Iris pigment epithelial cell (primary cell): ENCODE measurements around the gene SLC30A2.

ENCODE experiments used
- DNase-seq: peaks from one replicate; pipeline ENCODE4 v3.0.0-alpha.2; 2011; ENCODE audit warnings: low read depth

Gene SLC30A2

DNA sequence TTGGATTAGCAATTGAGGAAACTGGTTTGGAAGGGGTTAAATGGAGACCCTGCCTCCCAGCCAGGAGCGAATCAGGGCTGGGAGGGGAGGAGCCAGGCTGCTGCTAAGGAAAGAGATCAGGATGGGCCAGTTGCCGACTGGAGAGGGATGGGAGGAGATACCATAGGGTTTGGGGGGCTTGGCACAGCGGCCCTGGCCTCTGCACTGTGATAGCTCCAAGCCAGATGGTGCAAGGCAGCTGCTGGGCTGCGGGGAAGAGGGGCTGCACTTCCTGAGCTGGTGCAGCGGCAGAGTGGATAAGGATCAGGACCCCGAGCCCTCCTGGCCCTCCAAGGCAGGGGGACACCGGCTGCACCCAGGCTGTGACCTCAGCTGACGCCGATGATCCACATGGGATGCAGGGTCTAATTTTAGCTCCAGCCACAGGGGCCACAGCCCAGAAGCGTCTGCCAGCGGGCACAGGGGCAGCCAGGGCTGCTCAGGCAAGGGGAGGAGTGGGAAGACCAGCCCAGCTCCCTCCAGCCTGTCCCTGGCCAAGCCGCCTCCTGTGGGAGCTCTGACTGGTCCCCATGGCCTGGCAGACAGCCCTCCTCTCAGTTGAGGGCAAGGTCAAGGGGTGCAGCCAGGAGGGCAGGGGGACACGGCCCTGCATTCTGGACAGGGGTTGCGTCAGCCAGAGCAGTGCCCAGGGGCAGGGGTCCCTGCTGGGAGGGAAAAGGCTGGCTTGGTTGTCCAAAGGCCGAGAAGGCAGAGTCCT lies 24.1 kb downstream of the SLC30A2 start, which contains the start of gene EXTL1:
TSS of gene EXTL1 (plus strand) at position 129 of the 757 bp plus-strand sequence. CDS start 872 bp downstream, outside the sequence.
- peak; percentile 47 for DNase-seq

DNA sequence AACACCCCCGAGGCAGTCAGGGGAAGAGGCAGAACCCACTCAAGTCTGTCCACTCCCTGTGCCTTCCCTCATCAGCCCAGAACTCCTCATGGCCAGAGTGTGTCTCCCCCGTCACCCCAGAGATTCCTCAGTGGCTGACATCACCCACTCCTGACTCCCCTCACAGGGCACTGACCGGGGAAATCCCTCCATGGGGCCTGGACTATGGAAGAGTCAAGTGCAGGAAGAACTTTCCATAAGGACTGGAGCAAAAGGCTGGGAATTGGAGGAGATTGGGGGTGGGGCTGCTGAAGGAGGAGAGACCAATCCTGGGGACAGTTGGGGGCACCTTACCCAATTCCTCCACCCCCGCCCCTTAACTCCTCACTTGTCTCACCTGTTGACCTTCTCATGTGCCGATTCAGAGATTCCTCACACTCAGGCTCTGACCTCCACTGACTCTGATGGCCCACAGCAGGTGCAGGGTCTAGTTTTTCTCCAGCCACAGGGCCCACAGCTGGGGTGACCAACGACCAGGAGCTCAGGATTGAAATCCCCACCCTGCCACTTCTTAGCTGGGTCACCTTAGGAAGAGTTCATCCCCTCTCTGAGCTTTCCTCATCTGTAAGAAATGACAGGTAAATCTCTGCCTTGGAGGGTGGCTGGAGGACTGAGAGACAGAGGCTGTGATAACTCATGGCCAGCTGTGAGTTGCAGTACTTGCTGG lies 24.8 kb downstream of the SLC30A2 start:
- DNase-seq: no peak

DNA sequence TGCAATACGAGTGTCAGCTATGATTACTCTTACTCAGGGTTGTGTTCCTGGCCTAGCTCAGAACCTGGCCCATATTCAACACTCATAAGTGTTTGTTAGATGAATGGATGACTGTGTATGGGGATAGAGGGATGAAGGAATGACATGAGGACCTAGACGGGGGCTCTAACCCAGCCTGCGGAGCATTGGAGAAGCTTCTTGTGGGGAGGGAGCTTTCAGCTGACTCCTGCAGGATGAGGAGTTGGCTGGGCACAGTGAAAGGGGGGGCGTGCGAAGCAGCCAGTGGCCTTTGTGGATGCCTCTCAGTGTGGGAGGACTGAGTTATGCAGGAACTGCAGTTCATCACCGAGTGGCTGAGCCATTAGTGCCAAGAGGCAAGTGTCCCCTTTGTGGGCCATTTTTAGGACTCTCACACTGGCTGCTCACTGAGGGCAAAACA lies 25.6 kb downstream of the SLC30A2 start:
- peak; percentile 53 for DNase-seq

DNA sequence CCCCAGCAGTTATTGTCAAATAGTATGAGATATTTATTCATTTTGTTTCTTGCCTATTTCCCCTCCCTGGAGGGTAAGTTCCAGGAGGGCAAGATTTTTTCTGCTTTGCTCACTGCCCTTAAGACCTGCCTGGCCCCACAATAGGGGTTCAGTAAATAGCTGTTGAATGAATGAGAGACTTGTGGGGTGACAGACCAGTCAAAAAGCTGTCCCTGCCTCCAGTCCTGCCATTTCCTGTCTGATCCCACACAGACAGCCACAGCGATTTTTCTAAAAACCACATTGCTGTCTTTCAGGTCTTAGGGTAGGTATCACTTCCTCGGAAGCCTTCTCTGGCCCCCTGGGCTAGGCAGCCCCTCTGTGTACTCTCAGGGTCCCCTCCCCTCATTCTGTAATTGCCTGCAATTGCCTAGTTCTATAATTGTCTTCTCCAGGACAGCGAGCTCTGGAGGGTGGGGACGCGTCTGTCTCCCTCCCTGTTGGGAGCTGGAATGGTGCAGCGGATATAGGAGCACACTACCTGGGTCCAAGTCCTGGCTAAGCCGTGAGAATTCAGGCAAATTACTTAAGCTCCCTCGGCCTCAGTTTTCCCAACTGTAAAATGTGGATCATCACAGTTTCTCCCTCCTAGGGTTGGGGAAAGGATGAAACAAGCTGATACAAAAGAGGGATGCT lies 26.1 kb downstream of the SLC30A2 start:
- peak; percentile 58 for DNase-seq

DNA sequence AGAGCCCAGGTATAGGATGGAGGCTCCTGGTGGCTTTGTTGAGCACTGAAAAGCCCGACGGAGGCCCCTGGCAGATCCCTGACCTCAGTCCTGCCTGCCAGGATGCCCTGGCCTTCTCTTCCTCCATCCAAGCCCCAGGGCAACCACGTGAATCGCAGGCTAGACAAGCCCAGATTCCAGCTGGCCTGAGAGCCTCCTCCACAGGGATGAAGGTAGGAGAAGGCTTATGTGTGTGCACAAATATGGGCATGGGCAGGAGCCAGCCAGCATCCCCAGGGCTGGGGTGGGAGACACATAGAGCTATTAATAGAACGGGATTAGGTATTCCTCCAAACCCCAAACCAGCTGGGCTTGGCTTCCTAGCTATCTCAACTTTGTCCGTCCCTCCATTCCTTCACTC lies 28.3 kb downstream of the SLC30A2 start:
- no peak for DNase-seq

DNA sequence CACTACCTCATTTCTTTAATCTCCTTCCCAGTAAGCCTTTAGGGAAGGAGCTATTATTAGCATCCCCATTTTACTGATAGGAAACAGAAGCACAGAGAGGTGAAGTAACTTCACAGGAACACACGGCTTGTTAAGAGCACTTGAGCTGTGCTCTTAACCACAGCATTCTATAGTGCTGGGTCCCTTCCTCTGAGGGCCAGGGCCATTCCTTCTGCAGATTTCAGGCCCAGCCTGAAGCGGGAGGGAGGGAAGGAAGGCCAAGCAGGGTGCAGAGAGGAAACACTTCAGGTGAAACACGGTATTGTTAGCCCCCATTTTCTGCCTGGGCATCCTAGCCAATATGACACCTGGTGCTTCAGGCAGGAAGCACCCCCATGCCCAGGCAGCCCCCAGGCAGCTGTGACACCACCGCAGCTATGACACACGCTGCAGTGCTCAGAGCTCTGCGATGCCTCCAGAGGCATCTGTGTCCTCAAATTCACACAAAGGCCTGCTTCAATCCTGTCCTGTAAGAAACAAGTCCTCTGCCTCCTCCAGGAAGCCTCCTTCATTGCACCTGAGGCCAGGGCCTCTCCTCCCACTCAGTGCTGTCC lies 28.9 kb downstream of the SLC30A2 start:
- no peak for DNase-seq

DNA sequence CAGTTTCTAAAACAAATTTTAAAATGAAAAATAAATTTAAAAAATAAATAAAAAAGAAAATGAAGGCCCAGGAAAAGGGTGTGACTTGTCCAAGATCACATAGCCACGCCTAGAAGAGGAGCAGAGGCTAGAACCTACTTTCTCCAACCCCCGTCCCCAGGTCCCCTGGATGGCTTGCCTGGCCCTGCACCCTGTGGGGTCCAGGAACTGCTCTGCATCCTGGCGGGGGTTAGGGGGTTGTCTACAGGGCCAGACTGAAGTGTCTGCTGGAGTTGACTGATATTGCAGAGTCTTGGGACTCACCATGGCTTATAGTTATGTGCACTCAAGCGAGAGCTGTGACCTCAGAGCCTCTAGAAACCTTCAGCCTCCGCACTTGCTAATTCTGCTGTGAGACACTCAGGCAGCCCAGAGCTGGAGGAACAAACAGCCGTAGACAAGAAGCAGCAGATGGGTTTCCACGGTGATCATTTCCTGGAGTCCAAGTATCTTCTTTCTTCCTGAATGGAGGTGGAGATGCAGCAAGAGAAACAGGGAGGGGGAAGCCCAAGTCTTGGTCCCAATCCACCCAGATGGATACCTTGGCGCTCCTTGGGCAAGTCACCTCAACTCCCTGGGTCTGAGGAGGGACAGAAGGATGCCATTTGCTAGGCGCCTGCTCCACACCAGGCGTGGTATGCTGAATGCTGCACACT lies 29.5 kb downstream of the SLC30A2 start:
- DNase-seq: no peak

DNA sequence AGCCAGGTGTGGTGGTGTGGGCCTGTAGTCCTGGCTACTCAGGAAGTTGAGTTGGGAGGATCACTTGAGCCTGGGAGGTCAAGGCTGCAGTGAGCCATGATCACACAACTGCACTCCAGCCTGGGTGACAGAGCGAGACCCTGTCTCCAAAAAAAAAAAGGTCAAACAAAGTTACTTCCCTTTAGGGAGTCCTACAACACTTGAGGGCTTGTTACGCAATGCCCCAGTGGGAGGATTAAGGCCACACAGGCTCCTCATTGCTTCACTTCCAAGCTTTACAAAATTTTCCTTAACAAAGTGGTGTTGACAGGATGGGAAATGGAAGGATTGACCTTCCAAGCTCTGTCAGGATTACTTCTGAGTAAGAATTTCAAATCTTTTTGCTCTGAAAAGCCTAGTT lies 30.6 kb downstream of the SLC30A2 start:
- peak; percentile 71 for DNase-seq

DNA sequence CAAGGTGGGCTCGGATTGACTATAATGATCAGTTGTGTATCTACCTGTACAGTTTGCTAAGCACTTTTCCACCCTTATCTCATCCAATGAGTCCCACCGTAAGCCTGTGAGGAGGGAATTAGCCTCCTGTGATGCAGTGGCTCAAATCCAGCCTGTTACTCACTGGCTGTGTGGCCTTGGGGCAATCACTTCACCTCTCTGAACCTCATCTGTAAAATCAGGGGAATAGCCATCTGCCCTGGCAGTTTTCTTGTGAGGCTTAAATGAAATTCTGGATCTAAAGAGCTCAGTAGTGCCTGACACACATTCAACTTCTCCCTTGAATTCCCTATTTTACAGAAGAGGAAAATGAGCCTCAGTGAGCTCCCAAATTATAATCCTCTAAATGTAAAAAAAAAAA lies 31.7 kb downstream of the SLC30A2 start:
- no peak for DNase-seq

DNA sequence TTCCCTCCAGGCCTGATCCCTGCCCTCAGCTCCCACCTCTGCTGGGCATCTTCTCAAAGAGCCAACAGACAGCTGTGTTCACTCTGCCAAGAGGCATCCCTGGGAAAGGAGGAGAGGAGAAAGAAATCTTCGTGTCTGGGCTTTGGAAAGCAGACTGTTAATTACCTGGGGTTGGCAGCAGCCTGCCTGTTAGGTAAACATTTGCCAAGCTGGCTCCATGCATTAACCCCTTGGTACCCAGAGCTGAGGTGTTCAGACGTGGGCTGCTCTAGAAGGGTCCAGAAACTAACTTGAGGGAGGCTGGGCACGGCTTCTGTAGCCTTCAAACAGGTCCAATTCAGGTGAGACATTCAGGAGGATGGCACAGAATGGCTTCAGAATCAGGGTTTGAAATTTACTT lies 33.1 kb downstream of the SLC30A2 start:
- no peak for DNase-seq

DNA sequence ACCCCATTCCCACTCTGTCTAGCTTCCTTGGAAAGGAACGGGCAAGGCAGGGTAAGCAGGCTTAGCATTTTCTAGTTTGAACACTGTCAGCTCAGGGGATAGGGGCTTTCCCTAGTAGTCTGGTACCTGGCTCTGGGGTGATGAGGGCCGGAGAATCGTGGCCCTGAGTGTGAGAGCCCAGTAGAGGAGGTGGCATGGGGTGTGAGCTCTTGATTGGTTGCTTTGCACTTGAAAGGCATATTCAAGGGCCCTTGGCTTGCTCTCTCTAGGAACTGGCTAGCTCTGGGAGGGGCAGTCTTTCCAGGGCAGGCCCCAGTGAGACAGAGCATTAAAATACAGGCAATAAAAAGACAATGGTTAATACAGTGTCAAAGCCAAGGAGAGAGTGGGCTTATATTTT lies 35.1 kb downstream of the SLC30A2 start:
- no peak for DNase-seq

DNA sequence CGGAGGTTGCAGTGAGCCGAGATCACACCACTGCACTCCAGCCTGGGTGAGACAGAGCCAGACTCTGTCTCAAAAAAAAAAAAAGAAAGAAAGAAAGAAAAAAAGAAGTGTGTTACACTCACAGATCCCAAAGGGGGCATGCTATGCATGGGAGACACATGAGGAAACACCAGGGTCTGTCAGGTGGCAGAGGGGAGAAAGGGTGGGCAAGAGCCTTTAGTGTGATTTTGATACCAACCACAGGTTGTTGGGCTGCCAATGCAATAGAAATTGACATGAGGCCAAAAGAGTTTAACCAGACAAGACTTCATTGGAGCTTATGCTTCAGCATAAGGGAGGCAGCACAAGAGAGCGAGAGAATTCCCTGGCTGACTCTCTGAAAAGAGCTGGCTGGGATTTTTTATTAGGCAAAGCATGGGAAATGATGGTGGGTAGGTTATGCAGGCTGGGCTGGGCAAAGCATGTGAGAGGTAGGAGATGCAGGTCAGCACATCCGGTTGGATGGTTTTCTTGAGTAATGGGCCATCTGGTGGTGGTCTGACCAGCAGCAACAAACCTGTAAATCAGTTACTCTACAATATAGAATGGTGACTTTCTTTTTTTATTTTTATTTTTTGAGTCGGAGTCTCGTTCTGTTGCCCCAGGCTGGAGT lies 36.0 kb downstream of the SLC30A2 start:
- DNase-seq: no peak

DNA sequence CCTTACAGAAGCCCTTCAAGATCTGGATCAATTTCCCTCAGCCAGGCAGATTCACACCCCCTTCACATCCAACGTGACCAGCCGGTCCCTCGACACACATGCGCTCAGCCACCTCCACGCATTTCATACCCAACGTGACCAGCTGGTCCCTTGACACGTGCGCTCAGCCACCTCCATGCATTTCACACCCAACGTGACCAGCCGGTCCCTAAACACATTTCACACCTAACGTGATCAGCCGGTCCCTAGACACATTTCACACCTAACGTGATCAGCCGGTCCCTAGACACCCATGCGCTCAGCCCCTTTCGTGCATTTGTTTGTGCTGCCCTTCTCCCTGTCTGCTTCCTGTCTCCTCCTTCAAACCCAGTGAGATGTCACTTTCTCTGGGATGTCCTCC lies 39.2 kb downstream of the SLC30A2 start:
- no peak for DNase-seq

DNA sequence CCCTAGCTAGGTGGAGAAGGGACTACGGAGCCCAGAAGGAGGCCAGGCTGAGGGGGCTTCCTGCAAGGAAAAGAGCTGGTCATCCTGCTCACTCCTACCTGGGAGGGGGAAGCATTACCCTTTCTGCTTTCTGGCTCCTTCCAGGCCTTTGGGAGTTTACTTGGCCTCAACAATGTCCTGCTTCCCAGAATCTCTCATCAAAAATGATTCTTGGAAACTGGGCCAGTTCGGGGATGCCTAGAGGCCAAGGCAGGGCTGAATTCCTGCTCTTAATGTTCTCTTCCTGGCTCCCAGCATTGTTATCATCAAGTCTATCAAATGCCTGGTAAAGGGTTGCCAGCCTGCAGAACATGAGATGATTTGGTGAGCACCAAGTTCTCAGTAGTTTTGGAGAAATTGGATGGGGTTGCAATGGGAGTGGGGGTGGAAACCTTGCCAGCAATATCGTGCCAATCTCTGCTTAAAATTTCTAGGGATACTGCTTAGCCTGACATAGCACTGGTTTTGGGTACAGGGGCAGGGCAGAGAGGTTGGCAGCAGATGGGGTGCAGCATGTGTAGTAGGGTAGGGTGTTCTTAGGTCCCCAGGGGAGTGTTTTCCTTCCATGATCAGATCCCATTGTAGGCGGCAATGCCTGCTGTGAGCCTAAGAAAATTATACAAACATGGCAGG lies 40.3 kb downstream of the SLC30A2 start:
- no peak for DNase-seq

DNA sequence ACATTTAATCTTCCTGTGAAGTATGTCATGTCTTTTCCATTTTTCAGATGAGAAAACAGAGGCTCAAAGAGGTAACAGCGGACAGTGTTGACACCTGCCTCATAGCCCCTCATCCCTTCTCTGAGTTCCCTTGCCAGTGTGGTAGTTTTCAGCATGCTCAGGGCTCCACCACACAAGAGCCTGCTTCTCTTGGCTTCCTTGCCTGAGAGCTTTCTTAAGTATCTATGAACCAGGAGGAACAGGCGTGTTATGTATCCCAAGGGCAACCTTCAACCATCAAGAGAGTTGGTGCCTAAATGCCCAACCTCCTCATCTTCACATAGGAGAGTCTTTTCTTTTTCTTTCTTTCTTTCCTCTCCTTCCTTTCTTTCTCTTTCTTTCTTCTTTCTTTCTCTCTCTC lies 42.2 kb downstream of the SLC30A2 start:
- DNase-seq: no peak

DNA sequence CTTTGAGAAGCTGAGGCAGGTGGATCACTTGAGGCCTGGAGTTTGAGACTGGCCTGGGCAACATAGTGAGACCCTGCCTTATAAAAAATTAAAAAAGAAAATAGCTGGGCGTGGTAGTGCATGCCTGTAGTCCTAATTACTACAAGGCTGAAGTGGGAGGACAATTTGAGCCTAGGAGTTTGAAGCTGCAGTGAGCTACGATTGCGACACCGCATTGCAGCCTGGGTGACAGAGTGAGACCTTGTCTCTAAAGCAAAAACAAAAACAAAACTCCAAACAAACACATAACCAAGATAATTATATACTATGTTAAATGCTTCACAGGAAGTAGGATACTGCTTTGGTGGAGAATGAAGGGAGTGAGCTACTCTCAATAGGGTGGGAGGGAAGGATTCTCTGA lies 42.7 kb downstream of the SLC30A2 start:
- DNase-seq: no peak

DNA sequence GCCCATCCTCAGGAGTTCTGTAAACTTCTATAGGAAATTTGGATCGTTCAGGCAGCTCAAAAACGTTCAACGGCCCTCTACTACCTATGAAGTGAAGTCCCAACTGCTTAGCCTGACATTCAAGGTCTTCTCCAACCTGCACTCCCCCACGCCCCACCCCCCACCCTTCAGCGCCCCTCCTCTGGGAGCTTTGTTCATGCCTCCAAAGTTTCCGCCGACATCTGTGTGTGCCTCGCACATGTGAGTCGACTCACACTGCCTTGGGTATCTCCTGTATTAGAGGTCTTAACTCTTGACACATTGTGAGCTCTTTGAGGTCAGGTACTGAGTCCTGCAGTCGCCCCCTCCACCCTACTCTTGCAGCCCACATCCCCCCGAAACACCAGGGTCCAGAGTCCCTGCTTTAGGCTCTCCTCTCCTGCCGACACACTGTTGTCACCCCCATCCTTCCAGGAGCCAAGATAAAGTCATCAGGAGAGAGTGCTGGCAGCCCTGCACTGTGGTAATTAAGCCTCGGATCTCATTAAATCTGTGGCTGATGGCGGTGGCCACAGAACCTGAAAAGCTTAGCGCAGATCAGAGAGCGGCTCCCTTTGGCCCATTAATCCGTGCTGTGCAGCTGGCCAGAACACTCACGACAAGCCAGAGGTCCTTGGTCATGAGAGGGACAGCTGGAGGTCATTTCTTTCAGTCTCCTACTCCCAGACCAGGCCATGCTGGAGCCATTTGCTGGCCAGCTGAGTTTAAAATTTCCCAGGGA lies 46.7 kb downstream of the SLC30A2 start:
- no peak for DNase-seq

DNA sequence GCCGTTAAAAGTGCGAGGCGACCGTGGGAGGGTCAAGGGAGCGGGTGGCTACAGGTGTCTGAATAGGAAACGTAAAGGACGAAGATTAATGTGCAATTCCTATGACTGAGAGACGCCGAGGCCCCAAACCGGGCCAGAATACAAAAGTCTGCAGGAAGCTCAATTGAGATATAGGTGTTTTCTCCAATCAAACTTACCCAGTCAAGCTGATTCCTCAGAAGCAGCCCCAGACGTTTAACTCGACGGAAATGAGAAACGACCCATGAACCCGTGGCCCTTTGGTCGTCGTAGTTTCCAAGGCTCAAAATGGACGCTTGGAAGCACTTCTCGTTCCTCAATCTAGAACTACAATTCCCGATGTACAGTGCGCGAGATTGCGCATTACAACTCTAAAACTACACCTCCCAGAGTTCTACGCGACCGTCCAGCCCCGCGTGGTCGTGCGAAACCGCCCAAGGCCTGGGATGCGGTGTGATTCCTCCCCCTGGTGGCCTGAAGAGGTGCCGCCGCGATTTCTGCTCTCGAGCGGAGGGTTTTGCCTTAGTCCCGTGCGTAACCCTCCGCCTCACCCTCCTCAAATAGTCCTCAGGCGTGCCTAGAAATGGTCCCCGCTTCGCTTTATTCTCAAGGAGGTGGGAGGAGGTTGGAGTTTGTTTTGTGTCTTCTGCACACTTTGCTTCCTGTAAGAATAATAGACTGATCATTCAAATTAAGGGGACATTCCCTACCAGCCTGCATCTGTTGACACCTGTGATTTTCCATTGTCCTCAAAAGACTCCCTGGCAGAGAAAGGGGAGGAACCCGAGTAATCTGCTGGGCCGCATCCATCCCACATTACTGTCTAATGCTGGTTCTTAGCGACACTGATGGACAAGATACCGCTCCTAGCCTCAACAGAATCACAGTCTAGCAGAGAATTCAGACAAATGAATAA lies 47.8 kb downstream of the SLC30A2 start, which contains the start of gene PAFAH2:
TSS of gene PAFAH2 (minus strand) at position 236 of the 934 bp plus-strand sequence. CDS start 7,247 bp downstream, outside the sequence.
- DNase-seq: peak; percentile 99
